GM18526 (cell line): ENCODE results near the gene RTN4IP1.

Source experiments
- POLR2A ChIP-seq: IDR thresholded peaks from 3 replicates; pipeline ENCODE4 v1.6.1; 2011; ENCODE audit not compliant: insufficient read length; ENCODE audit errors: extremely low read depth

Gene RTN4IP1

DNA sequence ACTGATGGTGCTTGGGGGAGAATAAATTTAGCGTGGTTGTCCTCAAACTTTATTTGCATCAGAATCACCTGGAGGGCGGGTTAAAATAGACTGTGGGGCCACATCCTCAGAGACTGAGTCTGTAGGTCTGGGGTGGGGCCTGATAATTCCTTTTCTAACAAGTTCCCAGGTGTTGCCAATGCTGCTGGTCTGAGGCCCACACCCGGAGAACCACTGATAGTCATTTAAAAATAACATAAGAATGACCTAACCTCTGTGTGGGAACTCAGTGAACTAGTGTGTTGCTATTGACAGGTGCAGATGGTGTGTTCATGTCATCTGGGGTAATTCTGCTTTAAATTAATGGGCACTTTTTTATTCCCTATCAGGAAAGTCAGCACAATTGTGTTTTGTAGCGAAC, 64.8 kb downstream of the RTN4IP1 start:
- no peak for TF ChIP-seq POLR2A

DNA sequence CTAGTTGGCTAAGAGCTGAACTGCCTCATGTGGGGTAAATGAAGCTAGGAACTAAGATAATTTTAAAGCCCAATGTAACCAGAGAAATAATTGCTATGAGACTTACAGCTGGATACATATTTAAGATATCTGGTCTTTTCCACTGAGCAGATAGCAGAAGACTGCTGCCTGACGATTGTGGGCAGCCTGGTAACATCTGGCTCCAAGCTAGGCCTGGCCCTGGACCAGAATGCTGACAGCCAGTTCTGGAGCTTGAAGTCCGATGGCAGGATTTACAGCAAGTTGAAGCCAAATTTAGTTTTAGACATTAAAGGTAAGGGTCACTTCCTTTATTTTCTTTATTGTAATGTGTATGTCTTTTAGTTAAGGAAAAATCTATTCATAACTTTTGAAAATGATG, 65.7 kb downstream of the RTN4IP1 start:
- TF ChIP-seq POLR2A: no peak

DNA sequence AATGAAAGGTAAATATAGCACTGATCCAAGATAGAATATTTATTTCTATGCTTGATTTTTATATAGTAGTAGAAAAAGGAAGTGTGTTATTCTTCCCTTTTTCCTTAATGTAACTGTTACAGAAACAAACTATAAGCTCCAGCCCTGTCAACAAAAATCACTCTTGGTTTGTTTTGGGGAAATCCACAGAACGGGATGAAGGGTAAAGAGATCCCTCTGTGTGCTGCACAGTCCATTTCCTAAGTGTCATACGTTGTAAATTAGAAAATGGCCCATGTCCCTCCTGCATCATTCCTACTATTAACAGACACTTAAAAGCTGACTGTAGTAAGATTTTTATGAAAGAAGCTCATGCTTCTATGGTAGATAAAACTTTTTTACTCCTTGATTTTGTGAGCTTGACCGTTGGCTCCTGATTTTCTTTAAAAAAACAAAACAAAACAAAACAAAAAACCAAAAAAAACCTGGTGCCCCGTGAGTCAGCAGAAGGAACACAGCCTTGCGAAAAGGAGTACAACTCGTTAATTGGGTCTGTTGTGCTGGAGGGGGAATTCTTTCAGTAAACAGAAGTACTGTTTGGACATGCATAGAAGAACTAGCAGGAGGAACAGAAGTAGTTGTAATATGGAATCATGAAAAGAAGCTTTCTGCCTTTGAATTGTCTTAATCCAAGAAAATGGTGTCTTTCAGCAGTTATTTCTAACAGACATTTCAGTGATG, 67.5 kb downstream of the RTN4IP1 start:
- TF ChIP-seq POLR2A: no peak

DNA sequence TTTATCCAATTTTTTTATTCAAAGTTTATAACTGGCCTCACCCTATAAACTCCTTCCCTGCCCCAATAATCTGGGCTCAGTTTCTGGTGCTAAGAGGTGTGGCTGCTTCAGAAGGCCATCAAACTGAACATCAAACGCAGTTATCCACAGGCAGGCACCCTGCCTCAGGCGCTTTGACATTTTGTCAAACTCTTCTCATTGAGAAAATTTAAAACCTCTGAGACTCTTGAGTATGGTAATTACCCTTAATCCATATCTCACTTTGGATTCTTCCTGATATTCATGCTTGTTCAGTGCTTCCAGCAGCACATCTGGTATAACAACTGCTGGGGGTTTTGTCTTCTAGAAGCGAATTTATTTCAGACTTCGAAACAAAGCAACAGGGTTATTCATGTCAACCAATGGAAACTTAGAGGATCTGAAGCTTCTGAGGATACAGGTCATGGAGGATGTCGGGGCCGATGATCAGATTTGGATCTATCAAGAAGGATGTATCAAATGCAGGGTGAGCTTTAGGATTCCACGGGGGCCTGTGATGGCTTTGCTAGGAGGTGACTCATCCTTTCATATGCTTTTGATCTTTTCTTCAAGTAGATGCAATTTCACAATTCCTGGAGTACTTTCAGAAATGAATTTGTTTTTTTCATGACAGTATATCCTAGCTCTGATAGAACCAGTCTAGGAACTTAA, 68.2 kb downstream of the RTN4IP1 start:
- no peak for TF ChIP-seq POLR2A

DNA sequence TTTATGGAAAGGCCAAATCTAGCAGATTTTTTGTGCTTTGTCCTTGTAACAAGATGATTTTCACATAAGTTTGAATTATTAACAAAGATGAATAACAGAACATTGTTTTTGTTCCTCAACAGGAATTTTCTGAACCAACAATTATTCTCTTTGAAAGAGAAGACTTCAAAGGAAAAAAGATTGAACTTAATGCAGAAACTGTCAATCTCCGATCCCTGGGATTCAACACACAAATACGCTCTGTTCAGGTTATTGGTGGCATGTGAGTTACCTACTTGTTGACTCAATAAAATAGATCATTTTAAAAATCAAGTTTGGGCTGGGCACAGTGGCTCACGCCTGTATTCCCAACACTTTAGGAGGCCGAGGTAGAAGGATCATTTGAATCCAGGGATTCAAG, 70.9 kb downstream of the RTN4IP1 start:
- TF ChIP-seq POLR2A: no peak

DNA sequence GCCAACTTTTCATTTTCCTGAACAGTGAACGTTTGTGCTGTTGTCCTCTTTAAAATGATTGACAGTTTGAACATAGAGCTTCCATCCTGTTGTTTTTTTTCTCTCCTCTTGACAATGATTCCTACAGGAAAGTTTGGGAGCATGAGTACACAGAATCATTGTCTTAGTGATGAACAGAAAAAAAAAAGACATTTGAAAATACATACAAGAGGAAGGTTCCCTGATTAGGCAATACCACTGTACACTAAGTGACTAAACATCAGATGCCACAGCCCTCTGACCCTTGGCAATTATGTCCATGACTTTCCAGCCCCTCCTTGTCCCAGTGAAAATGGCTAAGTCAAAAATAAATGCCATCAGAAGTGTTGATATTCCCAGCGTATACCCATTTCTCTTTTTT, 71.5 kb downstream of the RTN4IP1 start:
- TF ChIP-seq POLR2A: no peak

DNA sequence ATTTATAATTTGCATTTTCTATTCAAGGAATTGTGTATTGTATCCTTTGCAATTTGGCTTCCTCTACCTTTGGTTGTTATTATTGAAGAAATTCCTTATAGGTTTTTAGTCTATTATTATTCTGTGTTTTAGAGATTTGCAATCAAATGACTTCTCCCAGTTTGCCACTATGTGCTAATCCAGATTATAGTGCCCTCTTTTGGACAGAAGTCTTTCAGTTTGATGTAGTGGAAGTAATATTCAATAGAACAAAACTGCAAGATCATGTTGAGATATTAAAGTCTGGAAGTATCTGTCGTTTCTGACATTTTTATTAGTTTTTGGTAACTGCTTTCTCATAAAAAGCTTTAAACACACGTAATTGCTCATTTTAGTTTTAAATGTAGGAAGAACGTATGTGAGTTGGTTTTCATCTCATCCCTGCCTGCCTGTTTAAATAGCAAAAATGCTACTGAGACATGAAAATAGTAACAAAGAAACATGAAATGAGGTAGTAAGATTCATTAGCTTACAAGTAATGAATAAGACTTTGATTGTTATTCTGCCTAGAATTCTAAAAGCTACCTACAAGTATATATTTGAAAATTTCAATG, 72.8 kb downstream of the RTN4IP1 start:
- TF ChIP-seq POLR2A: no peak

DNA sequence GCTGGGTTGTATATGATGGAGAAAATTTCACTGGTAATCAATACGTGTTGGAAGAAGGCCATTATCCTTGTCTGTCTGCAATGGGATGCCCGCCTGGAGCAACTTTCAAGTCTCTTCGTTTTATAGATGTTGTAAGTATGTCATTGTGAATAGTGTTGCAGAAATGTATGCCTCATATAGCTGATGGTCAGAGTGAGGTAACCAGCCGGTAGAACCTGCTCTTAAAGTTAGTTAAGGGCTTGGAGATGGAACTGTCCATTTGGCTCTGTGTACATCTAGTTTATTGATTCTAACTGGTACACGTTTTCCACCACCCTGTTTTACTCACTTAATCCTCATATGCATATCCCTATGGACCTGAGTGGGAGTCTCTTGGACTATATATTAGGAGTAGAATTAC, 73.5 kb downstream of the RTN4IP1 start:
- no peak for TF ChIP-seq POLR2A

DNA sequence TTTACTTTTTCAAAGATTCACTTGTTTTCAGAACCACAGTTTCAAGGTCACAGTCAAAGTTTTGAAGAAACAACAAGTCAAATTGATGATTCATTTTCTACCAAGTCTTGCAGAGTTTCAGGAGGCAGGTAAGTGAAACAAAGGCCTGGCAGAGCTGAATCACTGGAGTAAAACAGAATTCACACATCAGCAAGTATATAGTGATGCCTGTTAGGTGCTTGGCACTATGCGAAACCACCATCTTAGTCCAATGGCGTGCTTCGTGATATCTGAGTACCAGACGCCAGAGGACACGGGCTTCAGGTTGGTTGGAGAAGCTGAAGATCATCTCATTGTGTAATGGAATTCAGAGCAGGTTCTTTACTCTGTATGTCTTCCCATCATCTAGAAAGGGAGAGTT, 75.9 kb downstream of the RTN4IP1 start:
- no peak for TF ChIP-seq POLR2A

DNA sequence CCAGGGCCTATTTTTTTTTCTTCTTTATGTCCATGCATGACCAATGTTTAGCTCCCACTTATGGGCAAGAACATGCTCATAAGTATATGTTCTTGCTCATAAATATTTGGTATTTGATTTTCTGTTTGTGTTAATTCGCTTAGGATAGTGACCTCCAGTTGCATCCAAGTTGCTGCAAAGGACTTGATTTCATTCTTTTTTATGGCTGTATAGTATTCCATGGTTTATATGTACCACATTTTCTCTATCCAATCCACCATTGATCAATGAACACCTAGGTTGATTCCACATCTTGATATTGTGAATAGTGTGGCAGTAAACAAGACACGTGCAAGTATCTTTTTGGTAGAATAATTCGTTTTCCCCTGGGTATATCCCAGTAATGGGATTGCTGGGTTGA, 78.1 kb downstream of the RTN4IP1 start:
- no peak for TF ChIP-seq POLR2A

DNA sequence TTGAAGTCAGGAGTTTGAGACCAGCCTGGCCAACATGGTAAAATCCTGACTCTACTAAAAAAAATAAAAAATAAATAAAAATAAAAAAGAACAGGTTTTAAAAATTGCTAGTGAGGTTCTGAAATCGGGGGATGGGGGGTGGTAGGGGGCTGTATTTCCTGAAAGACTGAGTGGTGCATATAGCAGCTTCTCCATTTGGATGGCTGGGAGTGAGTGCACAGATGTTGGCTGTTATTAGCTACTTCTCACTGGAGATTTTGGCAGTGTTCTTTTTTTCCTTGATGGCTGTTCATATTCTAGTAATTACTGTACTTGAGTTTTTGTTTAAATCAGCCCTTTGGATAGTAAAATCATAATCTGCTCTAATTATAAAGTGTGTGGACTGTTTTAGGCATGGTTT, 79.8 kb downstream of the RTN4IP1 start:
- TF ChIP-seq POLR2A: no peak

DNA sequence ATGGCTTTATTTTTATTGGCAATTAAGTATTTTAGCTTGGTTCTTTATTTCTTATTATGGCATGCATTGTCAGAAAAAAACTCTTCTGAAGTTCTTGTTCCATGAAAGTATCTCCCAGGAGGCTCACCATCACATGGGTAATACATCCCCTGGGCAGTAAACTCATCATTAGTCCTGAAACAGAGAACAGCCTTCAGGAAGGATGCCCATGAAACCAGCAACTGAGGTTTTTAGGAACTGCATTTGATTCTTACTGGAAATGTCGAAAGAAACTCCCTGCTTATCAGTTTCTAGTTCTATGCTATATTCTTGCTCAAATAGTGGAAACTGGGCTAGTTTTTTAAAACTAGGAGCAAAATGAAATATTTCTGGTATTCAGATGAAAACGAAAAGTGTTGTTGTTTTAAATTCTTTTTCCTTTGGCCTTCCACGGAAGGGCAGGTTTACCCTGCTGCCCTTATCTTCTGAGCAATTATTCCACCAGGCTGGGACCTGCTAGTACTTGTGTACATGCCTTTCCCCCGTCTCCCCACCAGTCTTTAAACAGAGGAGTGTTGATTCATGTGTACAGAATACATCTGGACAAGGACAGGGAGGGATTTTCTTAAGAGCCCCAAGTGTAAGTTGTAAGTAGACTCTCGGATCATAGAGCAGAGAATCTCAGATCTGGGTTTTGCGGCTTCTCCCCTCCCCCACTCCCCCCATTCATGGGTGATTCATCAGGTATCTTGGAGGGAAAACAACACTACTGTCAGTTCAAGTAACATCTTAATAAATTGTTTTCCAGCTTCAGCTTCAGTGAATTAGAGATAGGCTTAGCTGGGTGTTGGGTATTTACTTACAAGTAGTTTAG, 81.5 kb downstream of the RTN4IP1 start:
- no peak for TF ChIP-seq POLR2A

DNA sequence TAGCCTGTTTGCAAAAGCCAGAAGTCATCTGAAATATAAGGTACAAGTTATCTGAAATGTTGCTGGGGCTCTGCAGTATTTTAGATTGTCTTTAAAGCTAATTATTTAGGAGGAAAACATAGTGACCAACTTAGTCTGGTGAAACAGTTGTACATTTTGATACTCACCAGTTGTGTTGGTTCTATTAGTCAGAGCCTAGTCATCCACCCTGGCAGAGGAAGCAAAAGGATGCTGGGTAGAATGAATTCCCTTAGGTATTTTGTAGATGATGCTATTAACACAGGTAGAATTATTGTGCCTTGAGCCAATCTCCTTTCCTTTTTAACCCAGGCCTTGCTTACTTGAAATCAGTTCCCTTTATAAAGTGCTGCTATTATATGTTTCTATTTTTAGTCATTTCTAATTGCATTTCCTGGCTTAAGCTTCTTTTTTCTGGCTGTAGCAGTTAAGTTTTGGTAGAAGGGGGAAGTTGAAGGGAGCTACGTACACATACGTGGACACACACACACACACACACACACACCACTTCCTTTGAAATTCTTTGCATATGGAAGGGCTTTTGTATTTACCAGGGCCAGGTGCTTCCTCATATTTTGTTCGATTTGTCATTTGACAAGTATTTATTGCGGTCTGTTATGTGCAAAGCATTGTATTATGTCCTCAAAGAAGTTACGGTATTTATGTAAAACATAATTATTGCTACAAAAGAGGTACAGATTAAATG, 82.4 kb downstream of the RTN4IP1 start:
- no peak for TF ChIP-seq POLR2A

DNA sequence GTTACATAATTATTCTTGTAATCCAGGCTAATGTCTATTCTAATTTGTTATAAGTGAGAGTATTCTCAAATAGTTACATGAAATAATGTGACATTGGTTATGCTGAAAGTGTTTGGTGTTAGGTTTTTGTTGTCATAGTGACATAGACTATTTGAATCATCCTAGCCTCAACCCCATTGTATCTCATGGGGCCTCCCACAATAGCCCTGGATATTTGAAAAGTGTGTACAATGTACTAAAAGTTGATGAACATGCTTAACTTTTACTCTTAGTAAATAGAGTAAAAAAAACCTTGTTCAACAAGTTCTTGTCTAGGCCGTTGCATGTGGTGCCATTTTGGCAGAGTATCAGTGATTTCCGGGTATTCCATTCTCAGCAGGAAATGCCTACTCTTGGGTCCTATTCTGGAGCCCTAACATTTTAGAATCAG, 83.0 kb downstream of the RTN4IP1 start:
- TF ChIP-seq POLR2A: no peak

DNA sequence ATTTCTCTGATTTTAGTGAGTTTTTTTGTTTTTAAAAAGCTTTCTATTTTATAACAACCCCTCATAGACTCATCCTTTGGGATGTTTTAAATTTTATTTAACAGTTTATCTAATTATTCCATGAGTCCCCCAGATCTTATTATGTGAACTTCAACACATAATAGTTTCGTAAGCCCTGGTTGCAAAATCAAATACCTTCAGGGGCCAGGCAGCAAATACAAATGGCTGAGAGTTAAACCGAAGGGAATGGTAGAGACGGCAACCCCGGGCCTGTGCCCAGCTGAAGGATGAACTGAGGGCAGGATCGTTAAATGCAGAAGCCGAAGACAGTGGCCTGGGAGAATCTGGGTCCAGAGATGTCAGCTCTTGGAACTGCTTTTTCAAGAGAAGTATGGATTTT, 88.4 kb downstream of the RTN4IP1 start:
- TF ChIP-seq POLR2A: no peak

DNA sequence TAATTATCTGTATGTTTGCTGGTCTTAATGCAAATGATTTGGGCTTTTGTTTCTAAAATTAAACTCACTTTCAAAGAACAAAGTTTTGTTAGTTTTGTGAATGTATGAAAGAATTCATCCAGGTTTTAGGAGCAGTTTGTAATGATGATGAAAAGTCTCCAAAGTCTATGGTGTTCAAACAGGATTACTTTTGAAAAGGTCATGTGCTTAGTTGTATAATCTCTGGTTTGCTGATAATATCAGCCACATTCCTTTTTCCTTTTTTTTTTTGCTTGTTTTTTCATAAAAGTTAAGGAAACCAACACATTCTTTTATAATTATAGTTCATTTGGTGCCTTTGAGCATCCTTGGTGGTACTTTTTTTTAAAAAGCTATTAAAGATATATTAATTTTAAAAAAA, 88.9 kb downstream of the RTN4IP1 start:
- no peak for TF ChIP-seq POLR2A

DNA sequence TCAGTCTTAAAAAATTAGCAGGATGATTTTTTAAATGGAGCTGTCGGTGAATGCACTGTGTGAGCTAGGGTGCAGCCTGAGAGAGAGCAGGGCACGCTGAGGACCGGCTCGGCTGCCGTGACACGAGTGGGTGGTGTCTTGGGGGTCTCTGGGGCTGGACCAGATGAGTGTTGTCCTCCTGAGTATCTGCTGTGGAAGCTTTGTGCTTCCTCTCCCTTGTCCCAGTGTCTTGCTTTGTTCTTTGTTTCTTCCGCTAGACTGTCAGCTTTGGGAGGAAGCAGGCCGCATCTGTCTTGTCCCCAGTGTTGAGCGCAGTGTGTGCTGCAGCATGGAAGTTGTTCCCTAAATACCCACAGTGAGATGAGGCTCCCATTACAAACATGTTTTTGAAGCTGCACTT, 89.4 kb downstream of the RTN4IP1 start:
- TF ChIP-seq POLR2A: no peak
